A673 (cell line): ENCODE data around the gene SIN3B.

Source experiments
- CTCF ChIP-seq: fragments of 300-800, 200-600 bp; sonication (generic); conservative IDR thresholded peaks from 2 replicates; pipeline ENCODE4 v1.5.1; 2017; ENCODE audit warnings: low read depth, mild to moderate bottlenecking, antibody characterized with exemption, low read length, moderate library complexity, mixed read lengths
- EZH2 ChIP-seq: fragments of 200-600 bp; sonication (generic); IDR thresholded peaks from 2 replicates; pipeline ENCODE4 v1.6.1; 2017; ENCODE audit warnings: borderline replicate concordance, low read depth, mild to moderate bottlenecking, mixed read lengths, antibody characterized with exemption, low read length; ENCODE audit not compliant: poor library complexity, severe bottlenecking

- TF ChIP-seq CTCF (no peak), EZH2 (no peak)
These were observed 64.9 kb downstream of the SIN3B start for GRCh38 chr19:16894080-16894479.
